Naive B cell (primary cell): ENCODE results near the gene PTPRG. TPM values are rescaled to one million over a fixed set of nuclear protein-coding genes. Genes with fewer than 3 reads are reported as not detected.
"Not testable (repeated sequence)": the region's sequence is repeated elsewhere in the genome, so short reads cannot be mapped to it uniquely, and the experiment has no call there.

Source experiments
- ATAC-seq, 2 donors: fragments of 150-1000 bp; cut with Tn5 transposase; 2 replicates each; pipeline ENCODE4 v1.10.0; 2021; ENCODE audit warnings: low read depth in 2 of 2, mild to moderate bottlenecking in 2 of 2, moderate library complexity in 2 of 2
- DNase-seq: peaks from one replicate; pipeline ENCODE4 v3.0.0; 2022
- H3K27ac Mint-ChIP-seq, 6 donors: one replicate each; pipeline ENCODE4 v1.8.0; 2020 to 2022; ENCODE audit warnings: mild to moderate bottlenecking in 6 of 6, mixed read lengths in 6 of 6, moderate library complexity in 5 of 6, inconsistent platforms in 2 of 6
- H3K27me3 Mint-ChIP-seq, 3 donors: one replicate each; pipeline ENCODE4 v1.8.0; 2021 to 2022; ENCODE audit warnings: mixed read lengths in 3 of 3, mild to moderate bottlenecking in 1 of 3
- H3K36me3 Mint-ChIP-seq, 2 donors: one replicate each; pipeline ENCODE4 v1.8.0; 2020 to 2022; ENCODE audit warnings: mixed read lengths in 2 of 2, inconsistent platforms in 1 of 2, mild to moderate bottlenecking in 1 of 2
- H3K4me1 Mint-ChIP-seq, 3 donors: one replicate each; pipeline ENCODE4 v1.8.0; 2020 to 2022; ENCODE audit warnings: mixed read lengths in 3 of 3, inconsistent platforms in 1 of 3, mild to moderate bottlenecking in 1 of 3, moderate library complexity in 1 of 3
- H3K4me3 Mint-ChIP-seq, 8 donors: one replicate each; pipeline ENCODE4 v1.8.0; 2020 to 2022; ENCODE audit warnings: mild to moderate bottlenecking in 8 of 8, mixed read lengths in 8 of 8, moderate library complexity in 8 of 8, inconsistent platforms in 2 of 8
- H3K9me3 Mint-ChIP-seq, 7 donors: one replicate each; pipeline ENCODE4 v1.8.0; 2020 to 2022; ENCODE audit warnings: mixed read lengths in 7 of 7, mild to moderate bottlenecking in 5 of 7, inconsistent platforms in 2 of 7, moderate library complexity in 1 of 7
- polyA plus RNA-seq, 6 donors: library from polyadenylated mRNA; unstranded; fragments of 300-500 nt; fragmentation: Illumina TruSeq; gene quantifications; one replicate each; pipeline ENCODE4 v1.2.3, GENCODE V29; 2021; ENCODE audit warnings: low read depth in 6 of 6

The PTPRG gene
- polyA plus RNA-seq, 6 donors from 2014 or later, result 0.05 to 0.20 (median 0.10) TPM; not detected in 1

DNA sequence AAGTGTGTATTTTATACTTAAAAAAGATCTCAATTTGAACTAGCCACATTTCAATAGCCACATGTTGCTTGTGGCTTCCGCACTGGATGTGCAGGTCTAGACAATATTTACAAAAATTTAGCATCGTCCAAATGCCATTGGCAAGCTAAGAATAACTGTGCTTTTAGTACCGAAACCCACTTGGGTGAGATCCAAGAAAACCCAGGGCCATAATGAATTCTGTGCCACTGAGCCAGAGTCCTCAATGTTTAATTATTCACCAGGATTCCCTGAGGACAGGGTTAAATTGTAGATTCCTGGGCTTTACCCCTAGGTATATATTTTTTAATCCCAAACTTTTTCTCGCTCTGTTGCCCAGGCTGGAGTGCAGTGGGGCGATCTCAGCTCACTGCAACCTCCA lies 22.9 kb upstream of the PTPRG start:
- Mint-ChIP-seq H3K27me3 (peaks cover 0 to 8% (median 0%) of the 10 kb centered on the region in 3 donors), H3K36me3 (peaks cover 0 to 6% of the 10 kb centered on the region in 2 donors), H3K4me1 (no peaks in the 10 kb centered on the region), H3K4me3 (no peak overlapping the region), H3K9me3 (peaks cover 0 to 5% (median 0%) of the 10 kb centered on the region in 7 donors), H3K27ac (no peak overlapping the region)
- no peak for ATAC-seq
- no peak for DNase-seq

DNA sequence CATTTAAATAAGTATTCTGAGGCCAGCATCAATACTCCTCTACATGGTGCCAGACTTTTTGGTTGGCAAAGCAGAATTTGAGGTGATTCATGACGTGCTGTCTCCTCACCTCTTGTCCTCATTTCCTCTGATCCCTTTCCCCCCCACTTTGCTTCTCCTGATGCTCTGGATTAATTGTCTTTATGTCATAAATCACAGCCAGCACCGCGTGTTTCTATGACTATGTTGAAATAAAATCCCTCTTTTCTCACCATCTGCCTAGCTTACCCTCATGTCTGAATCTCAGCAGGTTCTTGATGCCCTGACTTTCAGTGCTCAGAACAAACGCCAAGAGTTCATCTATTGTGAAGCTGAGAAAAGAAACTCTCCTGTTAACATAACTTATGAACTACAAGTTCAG lies 19.7 kb upstream of the PTPRG start:
- no peak for ATAC-seq
- H3K27ac Mint-ChIP-seq, result no peak overlapping the region
- no peak for DNase-seq

DNA sequence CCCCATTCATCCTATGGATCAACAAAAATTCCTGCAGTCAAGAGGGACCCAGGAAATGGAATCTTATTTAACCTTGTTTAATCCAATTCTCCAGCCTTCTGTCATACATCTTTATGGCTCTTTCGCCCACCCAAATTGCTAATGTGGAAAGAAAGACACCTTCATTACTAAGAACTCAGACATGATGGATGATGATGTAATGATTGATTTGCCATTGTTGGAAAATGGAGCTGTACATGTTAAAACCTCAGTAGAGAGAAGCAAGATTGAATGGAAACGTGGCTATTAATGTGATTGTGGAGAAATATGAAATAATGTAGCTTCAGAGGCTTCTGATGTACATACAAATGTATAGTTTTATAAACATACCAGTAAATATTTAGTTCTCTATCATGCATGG lies 15.7 kb upstream of the PTPRG start:
- H3K27ac Mint-ChIP-seq, result no peak overlapping the region
- ATAC-seq (no peak), DNase-seq (no peak)
- H3K36me3 Mint-ChIP-seq, result peaks cover 0 to 6% of the 10 kb centered on the region in 2 donors
- H3K9me3 Mint-ChIP-seq, result peaks cover 0 to 8% (median 4%) of the 10 kb centered on the region in 7 donors
- peaks cover 0 to 8% (median 0%) of the 10 kb centered on the region in 3 donors for H3K27me3 Mint-ChIP-seq
- H3K4me1 Mint-ChIP-seq, result no peaks in the 10 kb centered on the region
- no peak overlapping the region for H3K4me3 Mint-ChIP-seq

More for the DNA sequence above, 19.7 kb upstream of the PTPRG start:
- H3K27me3 Mint-ChIP-seq, result peaks cover 0 to 8% (median 0%) of the 10 kb centered on the region in 3 donors
- H3K9me3 Mint-ChIP-seq, result peaks cover 0 to 5% (median 0%) of the 10 kb centered on the region in 7 donors
- peaks cover 0 to 6% of the 10 kb centered on the region in 2 donors for H3K36me3 Mint-ChIP-seq
- H3K4me1 Mint-ChIP-seq, result no peaks in the 10 kb centered on the region
- peak overlapping the region in 1 of 8 donors; percentile 12 for H3K4me3 Mint-ChIP-seq

DNA sequence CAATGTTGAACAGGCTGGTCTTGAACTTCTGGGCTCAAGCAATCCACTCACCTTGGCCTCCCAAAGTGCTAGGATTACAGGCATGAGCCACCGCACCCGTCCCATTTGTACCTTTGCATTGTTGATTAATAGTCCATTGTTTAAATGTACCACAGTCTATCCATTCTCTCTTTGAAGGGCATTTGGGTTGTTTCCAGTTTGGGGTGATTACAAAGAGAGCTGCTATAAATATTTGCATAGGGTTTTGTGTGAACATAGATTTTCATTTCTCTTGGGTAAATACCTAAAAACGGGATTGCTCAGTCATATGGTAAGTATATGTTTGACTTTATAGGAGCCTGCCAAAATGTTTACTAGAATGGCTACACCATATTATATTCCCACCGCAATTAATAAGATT lies 13.7 kb upstream of the PTPRG start:
- Mint-ChIP-seq H3K27ac (no peak overlapping the region), H3K4me3 (no peak overlapping the region), H3K9me3 (peaks cover 0 to 8% (median 4%) of the 10 kb centered on the region in 7 donors), H3K27me3 (no peaks in the 10 kb centered on the region), H3K36me3 (peaks cover 0 to 6% of the 10 kb centered on the region in 2 donors), H3K4me1 (no peaks in the 10 kb centered on the region)
- ATAC-seq, result no peak
- DNase-seq, result no peak

DNA sequence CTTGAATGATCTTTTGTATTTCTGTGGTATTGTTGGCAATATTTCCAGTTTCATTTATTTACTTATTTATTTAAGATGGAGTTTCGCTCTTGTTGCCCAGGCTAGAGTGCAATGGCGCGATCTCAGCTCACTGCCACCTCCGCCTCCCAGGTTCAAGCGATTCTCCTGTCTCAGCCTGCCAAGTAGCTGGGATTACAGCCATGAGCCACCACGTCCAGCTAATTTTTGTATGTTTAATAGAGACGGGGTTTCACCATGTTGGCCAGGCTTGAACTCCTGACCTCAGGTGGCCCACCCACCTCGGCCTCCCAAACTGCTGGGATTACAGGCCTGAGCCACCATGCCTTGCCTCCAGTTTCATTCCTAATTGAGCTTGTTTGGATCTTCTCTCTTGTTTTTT lies 8.7 kb upstream of the PTPRG start:
- peak overlapping the region in 1 of 6 donors; percentile 3 for H3K27ac Mint-ChIP-seq
- H3K27me3 Mint-ChIP-seq, result peaks cover 0 to 17% (median 14%) of the 10 kb centered on the region in 3 donors
- H3K4me3 Mint-ChIP-seq, ATAC-seq, H3K4me1 Mint-ChIP-seq, DNase-seq, H3K9me3 Mint-ChIP-seq, H3K36me3 Mint-ChIP-seq: not testable (repeated sequence)

DNA sequence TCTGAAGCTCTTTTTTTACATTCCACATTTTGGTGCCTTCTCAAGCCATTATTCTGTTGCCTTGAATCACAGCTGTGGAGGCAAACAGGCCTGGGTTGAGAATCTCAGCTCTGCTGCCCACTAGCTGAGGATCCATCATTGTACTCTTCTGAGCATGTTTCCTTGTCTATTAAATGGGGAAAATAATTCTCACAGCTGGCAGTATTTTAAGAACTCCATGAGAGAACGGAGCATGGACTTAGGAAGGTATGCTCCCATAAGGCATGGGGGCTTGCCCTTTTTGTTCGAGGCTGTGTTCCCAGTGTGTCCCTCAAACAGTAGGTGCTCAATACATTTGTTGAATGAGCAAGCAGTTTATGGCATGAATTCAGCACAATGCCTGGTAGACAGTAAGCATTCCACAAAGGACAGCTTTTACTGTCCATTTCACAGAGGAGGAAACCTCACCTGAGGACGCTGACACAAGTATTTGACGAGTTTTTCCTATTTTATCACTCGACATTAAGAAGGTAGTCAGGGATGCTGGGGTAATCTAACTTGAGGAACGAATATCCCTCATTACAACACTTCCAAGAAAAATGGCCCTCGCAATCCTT lies 2.1 kb upstream of the PTPRG start:
- no peak overlapping the region for H3K27ac Mint-ChIP-seq
- H3K27me3 Mint-ChIP-seq, result peaks cover 16 to 70% (median 56%) of the 10 kb centered on the region in 3 donors
- ATAC-seq, result no peak
- peaks cover 0 to 17% (median 3%) of the 10 kb centered on the region in 7 donors for H3K9me3 Mint-ChIP-seq
- H3K36me3 Mint-ChIP-seq, result peaks cover 0 to 7% of the 10 kb centered on the region in 2 donors
- H3K4me1 Mint-ChIP-seq, result peaks cover 7 to 12% (median 8%) of the 10 kb centered on the region in 3 donors
- no peak for DNase-seq
- H3K4me3 Mint-ChIP-seq, result peak overlapping the region in 1 of 8 donors; percentile 43

DNA sequence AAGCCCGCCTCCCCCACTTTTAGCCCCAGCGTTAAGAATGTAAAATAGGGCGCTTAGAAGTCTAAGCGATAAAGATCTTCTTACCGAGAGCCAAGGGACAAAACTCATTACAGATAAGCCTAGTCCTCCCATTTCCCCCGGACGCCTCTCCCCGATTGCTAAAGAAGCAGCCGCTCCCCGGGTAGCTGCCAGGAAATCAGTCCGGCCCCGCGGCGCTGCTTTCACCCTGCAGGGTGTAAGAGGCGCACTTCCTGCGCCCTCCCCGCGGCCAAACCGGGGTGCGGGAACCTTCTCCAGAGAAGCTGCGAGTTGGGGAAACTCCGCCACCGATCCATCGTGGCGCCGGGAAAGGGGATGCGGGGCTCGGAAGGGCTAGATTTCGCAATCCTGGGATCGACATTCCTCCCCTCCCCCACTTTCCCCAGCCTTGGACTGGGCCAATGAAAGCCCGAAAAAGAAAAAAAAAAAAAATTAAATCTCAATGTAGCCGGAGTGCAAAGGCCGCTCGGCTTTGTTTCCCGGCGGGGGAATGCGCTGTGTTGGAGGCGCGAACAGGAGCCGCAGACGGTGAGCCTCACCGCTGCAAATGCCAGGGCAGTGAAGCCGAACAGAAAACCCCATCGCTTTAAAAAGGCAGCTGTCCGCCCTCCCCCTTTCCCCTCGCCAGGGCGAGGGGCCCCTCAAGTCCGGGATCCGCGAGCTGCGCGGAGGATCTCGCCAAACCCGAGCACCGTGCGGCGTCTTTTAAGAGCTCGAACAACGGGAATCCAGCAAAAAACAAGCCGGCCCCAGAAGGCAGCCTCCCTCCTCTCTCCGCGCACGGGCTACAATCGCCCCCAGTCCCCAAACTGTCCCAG lies 626 bp upstream of the PTPRG start:
- ATAC-seq (no peak), DNase-seq (no peak)
- Mint-ChIP-seq H3K4me1 (peaks cover 8 to 14% (median 8%) of the 10 kb centered on the region in 3 donors), H3K27ac (no peak overlapping the region), H3K4me3 (peak overlapping the region in 6 of 8 donors; percentile 32 to 82 (median 48)), H3K36me3 (peaks cover 0 to 7% of the 10 kb centered on the region in 2 donors), H3K27me3 (peaks cover 26 to 80% (median 63%) of the 10 kb centered on the region in 3 donors), H3K9me3 (peaks cover 0 to 17% (median 3%) of the 10 kb centered on the region in 7 donors)

DNA sequence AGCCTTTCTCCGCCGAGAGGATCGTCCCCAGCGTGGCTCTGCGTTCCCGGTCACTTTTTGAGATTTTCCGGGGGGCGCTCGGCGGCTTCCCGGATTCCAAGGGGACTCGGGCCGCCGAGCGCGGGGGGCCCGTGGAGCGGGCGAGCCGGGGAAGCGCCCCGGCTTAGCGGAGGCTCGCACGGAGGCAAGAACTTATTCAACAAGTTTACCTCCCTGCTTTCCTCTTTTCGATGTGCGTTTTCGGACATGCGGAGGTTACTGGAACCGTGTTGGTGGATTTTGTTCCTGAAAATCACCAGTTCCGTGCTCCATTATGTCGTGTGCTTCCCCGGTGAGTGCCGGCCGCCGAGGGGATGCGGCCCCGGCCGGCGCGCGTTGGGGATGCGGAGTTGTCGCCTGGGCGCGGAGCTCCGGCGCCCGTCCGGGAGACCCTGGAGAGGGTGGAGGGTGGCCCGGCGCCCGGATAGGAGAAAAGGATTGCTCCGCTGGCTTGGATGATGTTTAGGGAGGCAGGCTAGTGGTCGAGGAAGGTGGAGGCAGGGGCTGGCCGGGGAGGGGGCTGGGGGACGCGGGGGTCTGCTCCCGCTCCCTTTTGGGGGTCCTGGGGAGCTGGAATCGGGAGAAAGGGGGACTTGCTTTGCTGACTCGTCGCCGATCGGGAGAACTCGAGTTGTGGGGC lies 810 bp downstream of the PTPRG start:
- Mint-ChIP-seq H3K27me3 (peaks cover 34 to 80% (median 59%) of the 10 kb centered on the region in 3 donors), H3K27ac (no peak overlapping the region), H3K4me1 (peaks cover 8 to 14% (median 8%) of the 10 kb centered on the region in 3 donors), H3K4me3 (peak overlapping the region in 2 of 8 donors; percentile 35 to 47), H3K36me3 (peaks cover 0 to 7% of the 10 kb centered on the region in 2 donors), H3K9me3 (peaks cover 0 to 17% (median 3%) of the 10 kb centered on the region in 7 donors)
- ATAC-seq (no peak), DNase-seq (no peak)

DNA sequence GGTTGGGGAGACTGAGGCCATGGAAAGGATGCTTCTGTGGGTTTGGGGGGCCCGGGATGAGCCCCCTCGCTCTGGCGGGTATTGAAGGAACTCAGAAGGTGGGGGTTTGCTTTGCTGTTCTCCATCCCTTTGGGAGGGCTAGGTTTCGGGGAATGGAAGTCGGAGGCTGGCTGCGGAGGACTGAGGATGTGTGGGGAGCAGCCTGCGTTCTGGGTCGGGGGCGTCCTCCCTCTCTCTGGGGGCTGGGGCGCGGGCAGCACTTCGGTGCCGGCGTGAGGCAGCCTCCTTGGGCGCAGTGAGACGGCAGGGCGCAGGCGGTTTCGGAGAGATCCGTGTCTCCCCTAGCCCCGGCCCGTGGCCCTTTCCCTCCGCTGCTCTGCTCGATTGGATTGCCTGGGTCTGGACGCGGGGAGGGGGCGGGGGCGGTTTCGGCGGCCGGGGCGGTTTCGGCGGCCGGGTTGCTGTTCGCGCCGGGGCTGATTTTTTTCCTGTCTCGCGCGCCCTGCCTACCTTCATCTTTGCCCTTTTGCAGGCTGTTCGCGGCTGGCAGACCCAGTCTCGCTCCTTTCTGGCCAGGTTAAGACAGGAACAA lies 1.4 kb downstream of the PTPRG start:
- peaks cover 8 to 14% (median 8%) of the 10 kb centered on the region in 3 donors for H3K4me1 Mint-ChIP-seq
- H3K36me3 Mint-ChIP-seq, result peaks cover 0 to 7% of the 10 kb centered on the region in 2 donors
- no peak for ATAC-seq
- H3K27me3 Mint-ChIP-seq, result peaks cover 34 to 74% (median 52%) of the 10 kb centered on the region in 3 donors
- peak overlapping the region in 4 of 8 donors; percentile 16 to 47 (median 35) for H3K4me3 Mint-ChIP-seq
- DNase-seq, result no peak
- H3K27ac Mint-ChIP-seq, result no peak overlapping the region
- H3K9me3 Mint-ChIP-seq, result peaks cover 0 to 12% (median 3%) of the 10 kb centered on the region in 7 donors

DNA sequence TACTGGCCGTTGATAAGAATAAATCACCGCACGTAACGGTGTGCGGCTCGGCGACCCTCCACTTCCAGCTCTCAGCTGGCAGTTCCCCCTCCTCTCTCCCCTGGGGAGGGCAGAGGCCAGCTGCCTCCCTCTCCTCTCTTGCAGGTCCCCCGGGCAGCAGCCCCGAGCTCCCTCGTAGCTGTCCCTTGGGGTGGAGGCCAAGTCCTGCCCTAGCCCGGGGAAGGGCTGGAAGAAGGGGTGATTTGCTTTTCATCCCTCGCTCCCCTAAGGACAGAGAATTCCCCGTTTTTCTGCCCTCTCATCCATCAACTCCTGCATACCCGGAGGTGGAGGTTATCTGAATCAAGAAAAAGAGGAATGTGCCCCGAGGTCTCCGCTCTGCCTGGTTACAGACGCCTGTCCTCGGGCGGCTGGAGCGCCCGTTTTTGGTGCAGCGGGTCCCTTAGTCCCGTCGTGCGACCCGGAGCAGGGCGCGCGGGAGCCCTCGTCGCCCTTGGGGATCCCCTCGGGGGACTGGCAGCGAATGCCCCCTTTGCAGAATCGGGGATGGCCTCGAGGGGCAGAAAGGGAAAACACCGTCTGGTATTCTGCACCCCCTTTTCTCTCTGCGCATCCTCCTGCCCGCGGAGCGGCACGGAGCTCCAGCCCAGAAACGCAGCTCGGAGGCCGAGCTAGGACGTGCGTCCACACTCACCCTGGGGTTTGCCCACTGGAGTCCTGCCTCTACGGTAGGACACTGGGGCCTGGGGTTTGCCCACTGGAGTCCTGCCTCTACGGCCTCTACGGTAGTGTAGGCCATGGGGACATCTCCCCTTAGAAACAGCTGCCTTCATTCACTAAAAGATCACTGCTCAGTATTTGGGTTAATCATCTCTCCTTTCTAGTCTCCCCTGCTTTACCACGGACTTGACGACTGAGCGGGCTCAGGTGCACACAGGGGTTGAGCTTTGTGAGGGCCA lies 2.2 kb downstream of the PTPRG start:
- DNase-seq (no peak), ATAC-seq (no peak)
- Mint-ChIP-seq H3K36me3 (peaks cover 0 to 3% of the 10 kb centered on the region in 2 donors), H3K27me3 (peaks cover 37 to 72% (median 47%) of the 10 kb centered on the region in 3 donors), H3K9me3 (peaks cover 0 to 8% (median 2%) of the 10 kb centered on the region in 7 donors), H3K4me1 (peaks cover 8 to 14% (median 8%) of the 10 kb centered on the region in 3 donors), H3K4me3 (peak overlapping the region in 3 of 8 donors; percentile 35 to 39 (median 35)), H3K27ac (no peak overlapping the region)

DNA sequence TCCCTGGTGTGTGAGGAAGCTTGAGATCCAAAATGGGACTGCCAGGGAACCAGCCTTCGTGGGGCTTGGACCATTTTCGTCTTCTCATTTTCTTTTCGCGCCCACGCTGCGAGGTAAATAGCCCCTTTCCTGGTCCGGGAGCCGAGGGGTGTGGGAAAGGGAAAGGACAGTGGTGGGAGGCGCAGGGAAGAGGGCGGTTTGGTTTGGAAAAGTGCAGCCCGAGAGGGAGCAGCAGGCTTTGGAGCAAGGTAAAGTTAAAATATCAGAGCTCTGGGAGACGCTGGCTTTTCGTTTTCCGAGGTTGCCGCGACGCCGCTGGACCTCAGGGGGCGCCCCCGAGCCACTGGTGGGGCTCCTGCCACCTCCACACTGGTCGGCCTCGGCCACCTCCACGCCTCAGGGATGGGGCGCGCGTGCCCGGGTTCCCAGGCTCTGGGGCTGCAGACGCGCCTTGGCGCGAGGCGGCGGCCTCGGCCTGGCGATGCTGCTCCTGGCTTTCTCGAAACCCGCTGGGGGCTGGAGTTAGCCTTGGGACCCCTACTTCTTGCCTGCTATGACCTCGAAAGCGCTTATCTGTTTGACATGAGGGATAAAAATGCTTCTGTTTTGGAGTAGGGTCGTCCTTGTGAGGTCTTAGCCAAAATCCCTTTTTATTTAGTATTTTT lies 3.2 kb downstream of the PTPRG start:
- ATAC-seq (no peak), DNase-seq (no peak)
- no peaks in the 10 kb centered on the region for H3K9me3 Mint-ChIP-seq
- peaks cover 33 to 63% (median 38%) of the 10 kb centered on the region in 3 donors for H3K27me3 Mint-ChIP-seq
- no peak overlapping the region for H3K4me3 Mint-ChIP-seq
- H3K36me3 Mint-ChIP-seq, result no peaks in the 10 kb centered on the region
- peaks cover 8 to 14% (median 8%) of the 10 kb centered on the region in 3 donors for H3K4me1 Mint-ChIP-seq
- H3K27ac Mint-ChIP-seq, result no peak overlapping the region
